Measurements from ENCODE around the gene CCDC141.
"Not testable (repeated sequence)": the region's sequence is repeated elsewhere in the genome, so short reads cannot be mapped to it uniquely, and the experiment has no call there.

The CCDC141 gene

GRCh38 chr2:179057737-179058136 lies 7.8 kb upstream of the CCDC141 start:
- TF ChIP-seq, protein P1, sequence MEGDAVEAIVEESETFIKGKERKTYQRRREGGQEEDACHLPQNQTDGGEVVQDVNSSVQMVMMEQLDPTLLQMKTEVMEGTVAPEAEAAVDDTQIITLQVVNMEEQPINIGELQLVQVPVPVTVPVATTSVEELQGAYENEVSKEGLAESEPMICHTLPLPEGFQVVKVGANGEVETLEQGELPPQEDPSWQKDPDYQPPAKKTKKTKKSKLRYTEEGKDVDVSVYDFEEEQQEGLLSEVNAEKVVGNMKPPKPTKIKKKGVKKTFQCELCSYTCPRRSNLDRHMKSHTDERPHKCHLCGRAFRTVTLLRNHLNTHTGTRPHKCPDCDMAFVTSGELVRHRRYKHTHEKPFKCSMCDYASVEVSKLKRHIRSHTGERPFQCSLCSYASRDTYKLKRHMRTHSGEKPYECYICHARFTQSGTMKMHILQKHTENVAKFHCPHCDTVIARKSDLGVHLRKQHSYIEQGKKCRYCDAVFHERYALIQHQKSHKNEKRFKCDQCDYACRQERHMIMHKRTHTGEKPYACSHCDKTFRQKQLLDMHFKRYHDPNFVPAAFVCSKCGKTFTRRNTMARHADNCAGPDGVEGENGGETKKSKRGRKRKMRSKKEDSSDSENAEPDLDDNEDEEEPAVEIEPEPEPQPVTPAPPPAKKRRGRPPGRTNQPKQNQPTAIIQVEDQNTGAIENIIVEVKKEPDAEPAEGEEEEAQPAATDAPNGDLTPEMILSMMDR (IDR thresholded peaks at IDR 0.05; ENCODE audit: control insufficient read depth, extremely low read depth, insufficient read depth): no peak
- no peak overlapping the region for H3K4me3 ChIP-seq (ENCODE audit: low read depth, low read length)
- DNase-seq (ENCODE audit: low read depth): no peak

GRCh38 chr2:179053568-179053967 lies 3.6 kb upstream of the CCDC141 start:
- DNase-seq (ENCODE audit: low read depth); H3K4me3 ChIP-seq (ENCODE audit: low read depth, low read length): not testable (repeated sequence)

DNA sequence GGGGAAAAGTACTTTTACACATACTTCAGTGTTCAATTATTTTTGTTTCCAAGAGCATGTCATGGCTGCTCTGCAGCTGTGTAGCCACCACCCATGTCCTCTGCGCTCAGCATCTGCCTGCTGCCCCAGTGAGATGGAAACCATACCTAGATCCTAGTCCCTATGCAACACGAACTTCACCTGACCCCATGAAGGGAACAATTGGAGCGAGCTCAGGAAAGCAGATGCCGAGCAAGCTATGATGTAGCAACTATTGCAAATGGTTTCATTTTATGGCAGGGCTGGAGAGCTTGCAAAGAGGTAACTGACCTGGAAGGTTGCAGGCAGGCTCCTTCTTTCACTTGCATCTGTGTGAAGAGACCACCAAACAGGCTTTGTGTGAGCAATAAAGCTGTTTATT lies 1.3 kb upstream of the CCDC141 start:
- TF ChIP-seq, protein P1 (IDR thresholded peaks at IDR 0.05; ENCODE audit: control insufficient read depth, extremely low read depth, insufficient read depth): no peak
- H3K4me3 ChIP-seq (ENCODE audit: low read depth, low read length): no peak overlapping the region
- DNase-seq (ENCODE audit: low read depth): no peak

GRCh38 chr2:179050755-179051154 lies 818 bp upstream of the CCDC141 start:
- H3K4me3 ChIP-seq (ENCODE audit: low read depth, low read length): no peak overlapping the region
- no peak for DNase-seq (ENCODE audit: low read depth)
- TF ChIP-seq, protein P1 (IDR thresholded peaks at IDR 0.05; ENCODE audit: control insufficient read depth, extremely low read depth, insufficient read depth): no peak

- DNase-seq (ENCODE audit: low read depth): no peak
- no peak overlapping the region for H3K4me3 ChIP-seq (ENCODE audit: low read depth, low read length)
- TF ChIP-seq, protein P1 (IDR thresholded peaks at IDR 0.05; ENCODE audit: control insufficient read depth, extremely low read depth, insufficient read depth): no peak
These were observed 763 bp downstream of the CCDC141 start for GRCh38 chr2:179049203-179049545.

- no peak overlapping the region for H3K4me3 ChIP-seq (ENCODE audit: low read depth, low read length)
- DNase-seq (ENCODE audit: low read depth): no peak
- TF ChIP-seq, protein P1 (IDR thresholded peaks at IDR 0.05; ENCODE audit: control insufficient read depth, extremely low read depth, insufficient read depth): no peak
These were observed 1.8 kb downstream of the CCDC141 start for GRCh38 chr2:179048099-179048498.

DNA sequence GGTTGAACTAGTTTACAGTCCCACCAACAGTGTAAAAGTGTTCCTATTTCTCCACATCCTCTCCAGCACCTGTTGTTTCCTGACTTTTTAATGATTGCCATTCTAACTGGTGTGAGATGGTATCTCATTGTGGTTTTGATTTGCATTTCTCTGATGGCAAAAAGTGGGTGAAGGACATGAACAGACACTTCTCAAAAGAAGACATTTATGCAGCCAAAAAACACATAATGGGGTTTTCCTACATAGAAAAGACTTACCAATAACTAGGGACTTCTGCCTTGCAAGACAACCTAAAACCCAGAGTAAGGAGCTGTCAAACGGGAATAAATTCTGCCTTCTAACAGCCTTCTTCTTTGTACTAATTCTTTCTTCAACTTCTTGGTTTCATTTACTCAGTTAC lies 4.3 kb downstream of the CCDC141 start:
- not testable (repeated sequence) for DNase-seq (ENCODE audit: low read depth); H3K4me3 ChIP-seq (ENCODE audit: low read depth, low read length)

DNA sequence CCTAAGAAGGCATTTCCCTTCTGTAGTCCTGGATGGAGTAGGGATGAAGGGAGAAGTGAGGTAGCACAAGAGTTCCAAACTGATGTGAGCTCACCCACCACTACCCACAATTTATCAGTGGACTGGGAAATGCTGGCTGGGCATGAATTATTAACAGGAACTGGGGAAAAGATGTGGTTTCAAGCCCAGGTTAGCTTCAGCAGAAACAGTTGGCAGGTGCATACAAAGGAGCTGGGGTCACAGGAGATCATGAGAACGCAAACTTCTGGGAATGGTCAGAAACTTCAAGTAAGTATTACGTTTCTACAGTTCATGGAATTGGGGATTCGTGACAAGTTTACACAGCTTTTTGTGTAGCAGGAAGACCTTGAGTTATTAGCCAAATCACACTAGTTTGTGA lies 5.4 kb downstream of the CCDC141 start:
- TF ChIP-seq, protein P1 (IDR thresholded peaks at IDR 0.05; ENCODE audit: control insufficient read depth, extremely low read depth, insufficient read depth): no peak
- DNase-seq (ENCODE audit: low read depth): no peak
- H3K4me3 ChIP-seq (ENCODE audit: low read depth, low read length): no peak overlapping the region
